K562 (cell line): Measurements from ENCODE around the gene PRODH2. TPM values are rescaled to one million over a fixed set of nuclear protein-coding genes. Genes with fewer than 3 reads are reported as not detected.
A peak's percentile ranks its signal among the peaks of the same experiment; 100 is the strongest.
"Not testable (repeated sequence)": the region's sequence is repeated elsewhere in the genome, so short reads cannot be mapped to it uniquely, and the experiment has no call there.

Source experiments
- ATAC-seq: fragments of 200-7000 bp; cut with Tn5 transposase; 3 replicates; pipeline ENCODE4 v1.9.1; 2020; ENCODE audit warnings: moderate library complexity
- BruUV-seq: library from RNA; stranded (reverse); fragments of 400-500 nt; replicated peaks from 2 replicates; lab custom pipeline; 2021; lab: Mats Ljungman, UMichigan
- CTCF ChIA-PET: fragments of 300-600 bp; formaldehyde crosslinking; extraction: SDS; loops from one replicate; lab custom pipeline; 2021; ENCODE audit warnings: low intra/inter-chr PET ratio; lab: Yijun Ruan, JAX
- POLR2A ChIA-PET: fragments of 300-600, 350-650 bp; sonication (Branson Sonifier 250); formaldehyde crosslinking; extraction: SDS; loops from one replicate; lab custom pipeline; 2021; ENCODE audit warnings: antibody characterized with exemption, inconsistent platforms; lab: Yijun Ruan, JAX
- DNase-seq, 4 experiments: peaks; one replicate each; pipeline versions ENCODE4 v3.0.0 to v3.0.0-alpha.2; 2011 to 2018; ENCODE audit warnings: low spot score in 3 of 4, mixed read lengths in 3 of 4; ENCODE audit errors: extremely low read depth in 1 of 4
- FAIRE-seq: peaks from 2 replicates; lab custom pipeline; 2011; peaks lifted over from hg19 to GRCh38; lab: Jason Lieb, UNC
- H2AFZ ChIP-seq: 2 replicates; pipeline ENCODE4 v1.6.0; 2011; ENCODE audit warnings: low read depth, low read length, control low read depth, inconsistent platforms
- H3K27ac ChIP-seq: fragments of 200-600 bp; 3 replicates; pipeline ENCODE4 v1.8.0; 2011; ENCODE audit warnings: low read depth, mild to moderate bottlenecking, control low read depth, inconsistent platforms, low read length, moderate library complexity, mixed read lengths; ENCODE audit errors: extremely low read depth
- H3K27me3 ChIP-seq, 2 experiments: fragments of 300-600 bp in 1 of 2; 2 replicates in 1 of 2; 3 replicates in 1 of 2; pipeline versions ENCODE4 v1.6.0 to v1.8.0; 2011; ENCODE audit warnings: inconsistent platforms in 2 of 2, low read length in 2 of 2, mild to moderate bottlenecking in 1 of 2, mixed read lengths in 1 of 2, moderate library complexity in 1 of 2; ENCODE audit not compliant: control insufficient read depth in 2 of 2, insufficient read depth in 2 of 2
- H3K36me3 ChIP-seq: fragments of 300-600 bp; 3 replicates; pipeline ENCODE4 v1.8.0; 2011; ENCODE audit warnings: mild to moderate bottlenecking, low read length, inconsistent platforms; ENCODE audit not compliant: control insufficient read depth, insufficient read depth
- H3K4me1 ChIP-seq, 2 experiments: fragments of 200-600 bp in 1 of 2; replicated peaks in 1 of 2; 2 replicates in 1 of 2; 3 replicates in 1 of 2; pipeline versions ENCODE4 v1.5.1 to v1.8.0; 2011; ENCODE audit warnings: inconsistent platforms in 2 of 2, low read length in 2 of 2, mild to moderate bottlenecking in 1 of 2, mixed read lengths in 1 of 2, moderate library complexity in 1 of 2; ENCODE audit not compliant: control insufficient read depth in 2 of 2, insufficient read depth in 2 of 2
- H3K4me2 ChIP-seq: 2 replicates; pipeline ENCODE4 v1.6.1; 2011; ENCODE audit warnings: low read length, control low read depth, inconsistent platforms, mixed read lengths; ENCODE audit not compliant: insufficient read depth
- H3K4me3 ChIP-seq: fragments of 200-600 bp; sonication (generic), shearing (Covaris generic); 2 replicates; pipeline ENCODE4 v1.5.1; 2016; ENCODE audit warnings: control low read depth, inconsistent platforms
- H3K79me2 ChIP-seq: fragments of 200-600 bp; 3 replicates; pipeline ENCODE4 v1.8.0; 2011; ENCODE audit warnings: low read length, inconsistent platforms; ENCODE audit not compliant: control insufficient read depth, insufficient read depth
- H3K9ac ChIP-seq, 2 experiments: 2 replicates each; pipeline versions ENCODE4 v1.6.0 to v1.6.1; 2011; ENCODE audit warnings: low read depth in 2 of 2, low read length in 2 of 2, control low read depth in 1 of 2, inconsistent platforms in 1 of 2, mild to moderate bottlenecking in 1 of 2, mixed read lengths in 1 of 2; ENCODE audit not compliant: insufficient read depth in 1 of 2
- H3K9me1 ChIP-seq: one replicate; pipeline ENCODE4 v1.6.0; 2011; ENCODE audit warnings: inconsistent platforms, mild to moderate bottlenecking, low read length, moderate library complexity; ENCODE audit not compliant: control insufficient read depth, insufficient read depth
- H3K9me3 ChIP-seq: replicated peaks from 2 replicates; pipeline ENCODE4 v1.5.1; 2011; ENCODE audit warnings: low read depth, low read length, inconsistent platforms; ENCODE audit not compliant: control insufficient read depth, insufficient read depth
- H4K20me1 ChIP-seq: replicated peaks from 2 replicates; pipeline ENCODE4 v1.6.1; 2011; ENCODE audit warnings: low read length, inconsistent platforms, mixed read lengths; ENCODE audit not compliant: control insufficient read depth, insufficient read depth
- HDAC2 ChIP-seq: fragments of 450-650 bp; IDR thresholded peaks from 2 replicates; pipeline ENCODE4 v1.6.1; 2016; ENCODE audit warnings: mild to moderate bottlenecking
- KDM1A ChIP-seq, 2 experiments: fragments of 450-650 bp; IDR thresholded peaks; 2 replicates each; pipeline ENCODE4 v1.6.1; 2016; ENCODE audit warnings: mild to moderate bottlenecking in 2 of 2
- NFXL1 ChIP-seq: fragments of 450-650 bp; formaldehyde crosslinking; IDR thresholded peaks from 2 replicates; pipeline ENCODE4 v1.4.0; 2021; ENCODE audit warnings: mild to moderate bottlenecking
- PHF21A ChIP-seq: fragments of 450-650 bp; IDR thresholded peaks from 2 replicates; pipeline ENCODE4 v1.6.1; 2017; ENCODE audit warnings: low read depth, borderline replicate concordance
- RCOR1 ChIP-seq, 2 experiments: IDR thresholded peaks; 2 replicates each; pipeline ENCODE4 v1.6.1; 2012; ENCODE audit warnings: low read depth in 2 of 2, low read length in 2 of 2, borderline replicate concordance in 1 of 2, improper control_type of control experiment in 1 of 2
- whole genome bisulfite sequencing: fragments of 100-300 bp; shearing (Covaris generic); methylation state at CpG from one replicate; pipeline ENCODE4 v1.1.6; 2016; ENCODE audit warnings: low coverage, mixed read lengths; ENCODE audit not compliant: insufficient coverage; ENCODE audit errors: missing lambda C conversion rate; 5-methylcytosine and 5-hydroxymethylcytosine counted together
- in situ Hi-C: fragments of 300-500 bp; cut with MboI; formaldehyde crosslinking; loops from 4 replicates; pipeline ENCODE4 v1.15.0; 2018; ENCODE audit warnings: inconsistent platforms, mixed read lengths
- intact Hi-C: fragments of 100-400 bp; cut with micrococcal nuclease; formaldehyde crosslinking; loops from 2 replicates; pipeline ENCODE4 v1.14.2; 2022
- polyA plus RNA-seq, 8 experiments: library from polyadenylated mRNA; depleted of rRNA in 4 of 8; stranded (reverse) in 5 of 8; unstranded in 3 of 8; fragments of >200 nt; fragmentation: Nextera tagmentation in 2 of 8; fragmentation: Illumina TruSeq in 1 of 8; extraction: Ambion mirVana in 2 of 8; extraction: Trizol in 1 of 8; gene quantifications; 2 replicates each; pipeline versions ENCODE4 v1.2.1 to v1.2.3, GENCODE V29; 2011 to 2014; ENCODE audit warnings: inconsistent platforms in 1 of 8, missing spikeins in 1 of 8
- total RNA-seq, 7 experiments: library from RNA; depleted of rRNA in 6 of 7; stranded (reverse); fragments of >200 nt in 6 of 7; fragmentation: Illumina TruSeq in 2 of 7; extraction: Trizol in 2 of 7; gene quantifications; 2 replicates each; pipeline versions ENCODE4 v1.2.1 to v1.2.3, GENCODE V29; 2011 to 2021; ENCODE audit warnings: low replicate concordance in 1 of 7
- TF ChIP-seq, protein P1 (sequence below): fragments of 250-450 bp; sonication (Bioruptor Pico); IDR thresholded peaks from 2 replicates; pipeline ENCODE4 v1.5.0; 2021; ENCODE audit warnings: mild to moderate bottlenecking, borderline replicate concordance

The PRODH2 gene
- total and polyA plus RNA-seq, 9 of the 15 experiments (the other 6 are each of a cell fraction or from before 2014, with no cell fraction given), result not detected

- Histone ChIP-seq H4K20me1 (no peaks in the 10 kb centered on the region; the same call in 1 of the 2 replicates), H3K79me2 (peaks cover 5% of the 10 kb centered on the region; the same call in 1 of the 3 replicates), H3K36me3 (peaks cover 12% of the 10 kb centered on the region; the same call in 2 of the 3 replicates), H3K4me3 (no peak overlapping the region), H3K4me1 (peaks cover 10 to 25% of the 10 kb centered on the region in 2 experiments), H3K9ac (no peak overlapping the region), H3K27me3 (no peaks in the 10 kb centered on the region), H2AFZ (no peak overlapping the region), H3K9me1 (peaks cover 3% of the 10 kb centered on the region), H3K4me2 (no peak overlapping the region), H3K27ac (no peak overlapping the region), H3K9me3 (no peaks in the 10 kb centered on the region)
- in situ Hi-C loops (no loop called here), intact Hi-C loops (no loop called here)
- no peak for DNase-seq
- TF ChIP-seq RCOR1 (IDR thresholded peaks at IDR 0.05; ENCODE audit: borderline replicate concordance in 1 of 2, low read depth in 2 of 2, low read length in 2 of 2) (peak in 1 of 2 experiments; percentile 42; a peak in 1 of 4 replicates), KDM1A (IDR thresholded peaks at IDR 0.05) (peak; percentile 89 to 93), HDAC2 (peak; percentile 59; the same call in 1 of the 2 replicates), PHF21A (peak; percentile 81; the same call in 1 of the 2 replicates), NFXL1 (no peak)
- TF ChIP-seq, protein P1, sequence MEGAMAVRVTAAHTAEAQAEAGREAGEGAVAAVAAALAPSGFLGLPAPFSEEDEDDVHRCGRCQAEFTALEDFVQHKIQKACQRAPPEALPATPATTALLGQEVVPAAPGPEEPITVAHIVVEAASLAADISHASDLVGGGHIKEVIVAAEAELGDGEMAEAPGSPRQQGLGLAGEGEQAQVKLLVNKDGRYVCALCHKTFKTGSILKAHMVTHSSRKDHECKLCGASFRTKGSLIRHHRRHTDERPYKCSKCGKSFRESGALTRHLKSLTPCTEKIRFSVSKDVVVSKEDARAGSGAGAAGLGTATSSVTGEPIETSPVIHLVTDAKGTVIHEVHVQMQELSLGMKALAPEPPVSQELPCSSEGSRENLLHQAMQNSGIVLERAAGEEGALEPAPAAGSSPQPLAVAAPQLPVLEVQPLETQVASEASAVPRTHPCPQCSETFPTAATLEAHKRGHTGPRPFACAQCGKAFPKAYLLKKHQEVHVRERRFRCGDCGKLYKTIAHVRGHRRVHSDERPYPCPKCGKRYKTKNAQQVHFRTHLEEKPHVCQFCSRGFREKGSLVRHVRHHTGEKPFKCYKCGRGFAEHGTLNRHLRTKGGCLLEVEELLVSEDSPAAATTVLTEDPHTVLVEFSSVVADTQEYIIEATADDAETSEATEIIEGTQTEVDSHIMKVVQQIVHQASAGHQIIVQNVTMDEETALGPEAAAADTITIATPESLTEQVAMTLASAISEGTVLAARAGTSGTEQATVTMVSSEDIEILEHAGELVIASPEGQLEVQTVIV (CRISPR knock-in tag), result no peak
- ChIA-PET POLR2A (interaction anchor here (0.6 to 1.4 kb wide), 4 partner anchors 13 to 71 kb away, joined by 3 to 9 read pairs (median 4); partner anchors contain the start of gene HSPB6), CTCF (interaction anchor here (0.6 kb wide), 1 partner anchor 13 kb away, joined by 3 read pairs; no protein-coding TSS in a partner anchor)
- 16% methylated on average over 9 of the region's 9 CpGs for WGBS
- FAIRE-seq, result peak; percentile 23
- no TSS peak for BruUV-seq
- no peak for ATAC-seq
Measured at GRCh38 chr19:35773020-35773806, 39.4 kb downstream of the PRODH2 start.

DNA sequence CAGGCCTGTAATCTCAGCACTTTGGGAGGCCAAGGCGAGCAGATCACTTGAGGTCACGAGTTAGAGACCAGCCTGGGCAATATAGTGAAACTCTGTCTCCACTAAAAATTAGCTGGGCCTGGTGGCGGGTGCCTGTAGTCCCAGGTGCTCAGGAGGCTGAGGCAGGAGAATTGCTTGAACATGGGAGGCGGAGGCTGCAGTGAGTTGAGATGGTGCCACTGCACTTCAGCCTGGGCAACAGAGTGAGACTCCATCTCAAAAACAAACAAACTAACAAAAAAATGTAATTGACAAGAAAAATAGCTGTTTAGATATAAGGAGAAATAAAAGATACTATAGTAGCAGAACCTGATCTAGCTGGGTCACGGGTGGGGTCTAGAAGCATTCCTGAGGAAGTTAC is 40.3 kb downstream of the PRODH2 start:
- H3K9me1 ChIP-seq, H3K9me3 ChIP-seq, CTCF ChIA-PET, H3K27me3 ChIP-seq, H4K20me1 ChIP-seq, H3K4me3 ChIP-seq, H3K27ac ChIP-seq, FAIRE-seq, H2AFZ ChIP-seq, ATAC-seq, H3K79me2 ChIP-seq, intact Hi-C loops, H3K4me2 ChIP-seq, H3K9ac ChIP-seq, DNase-seq, in situ Hi-C loops, BruUV-seq: not testable (repeated sequence)
- peaks cover 14% of the 10 kb centered on the region; the same call in 1 of the 3 replicates for H3K36me3 ChIP-seq
- H3K4me1 ChIP-seq, result peaks cover 10 to 30% of the 10 kb centered on the region in 2 experiments
- POLR2A ChIA-PET, result interaction anchor here (0.6 to 1.4 kb wide), 4 partner anchors 12 to 70 kb away, joined by 3 to 9 read pairs (median 4); partner anchors contain the start of gene HSPB6
- WGBS, result 71% methylated on average over 5 of the region's 5 CpGs
